HG03159 (cell line): ENCODE data around the gene MEP1A.
"Not testable (repeated sequence)": the region's sequence is repeated elsewhere in the genome, so short reads cannot be mapped to it uniquely, and the experiment has no call there.

Experiments used
- ATAC-seq: cut with Tn5 transposase; IDR thresholded peaks from one replicate; pipeline ENCODE4 v1.9.1; 2021; ENCODE audit warnings: mild to moderate bottlenecking, moderate library complexity; ENCODE audit not compliant: unreplicated experiment

Gene MEP1A

DNA sequence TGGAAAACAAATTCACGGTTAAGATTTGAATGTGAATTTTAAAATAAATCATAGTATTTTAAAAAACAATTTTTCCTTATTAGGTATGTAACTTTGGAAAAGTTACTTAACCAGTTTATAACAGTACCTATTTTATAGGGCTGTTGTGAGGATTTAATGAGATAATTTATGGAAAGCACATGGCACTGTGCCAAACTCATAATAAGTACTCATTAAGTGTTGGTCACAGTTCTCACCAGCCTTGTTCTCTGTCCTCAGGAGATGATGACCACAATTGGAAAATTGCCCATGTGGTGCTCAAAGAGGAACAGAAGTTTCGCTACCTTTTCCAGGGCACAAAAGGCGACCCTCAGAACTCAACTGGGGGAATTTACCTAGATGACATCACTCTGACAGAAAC lies 39.6 kb downstream of the MEP1A start:
- ATAC-seq = no peak

- not testable (repeated sequence) for ATAC-seq
Measured at GRCh38 chr6:46834257-46834916, 41.2 kb downstream of the MEP1A start.

DNA sequence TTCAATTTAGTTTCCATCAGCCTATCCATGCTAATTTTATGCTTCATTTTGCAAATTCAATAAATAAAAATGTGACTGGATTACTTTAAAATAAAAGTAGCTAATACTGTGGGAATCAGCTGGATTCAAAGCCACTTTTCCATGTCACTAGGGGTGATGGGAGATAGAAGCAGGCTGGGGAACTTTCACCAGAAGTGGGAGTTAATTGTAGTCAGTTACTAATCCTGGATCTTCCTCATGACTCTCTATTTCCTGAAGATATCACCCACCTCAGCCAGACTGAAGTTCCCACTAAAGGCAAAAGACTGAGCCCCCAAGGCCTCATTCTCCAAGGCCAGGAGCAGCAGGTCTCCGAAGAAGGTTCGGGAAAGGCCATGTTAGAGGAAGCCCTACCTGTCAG lies 41.8 kb downstream of the MEP1A start:
- ATAC-seq = not testable (repeated sequence)

- no peak for ATAC-seq
Measured at GRCh38 chr6:46838033-46838432, 44.8 kb downstream of the MEP1A start.

DNA sequence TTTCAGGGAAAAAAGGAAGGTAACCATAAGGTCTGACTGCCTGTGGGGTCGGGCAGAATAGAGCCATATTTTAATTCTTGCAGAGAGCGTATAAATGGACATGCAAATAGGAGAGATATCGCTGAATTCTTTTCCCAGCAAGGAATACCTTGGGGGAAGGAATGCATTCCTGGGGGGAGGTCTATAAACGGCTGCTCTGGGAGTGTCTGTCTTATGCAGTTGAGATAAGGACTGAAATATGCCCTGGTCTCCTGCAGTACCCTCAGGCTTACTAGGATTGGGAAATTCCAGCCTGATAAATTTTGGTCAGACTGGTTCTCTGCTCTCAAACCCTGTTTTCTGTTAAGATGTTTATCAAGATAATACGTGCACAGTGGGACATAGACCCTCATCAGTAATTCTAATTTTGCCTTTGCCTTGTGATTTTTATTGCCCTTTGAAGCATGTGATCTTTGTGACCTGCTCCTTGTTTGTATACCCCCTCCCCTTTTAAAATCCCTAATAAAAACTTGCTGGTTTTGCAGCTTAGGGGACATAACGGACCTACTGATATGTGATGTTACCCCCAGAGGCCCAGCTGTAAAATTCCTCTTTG lies 49.2 kb downstream of the MEP1A start:
- ATAC-seq = not testable (repeated sequence)

- no peak for ATAC-seq
Measured at GRCh38 chr6:46845126-46845525, 51.9 kb downstream of the MEP1A start.

DNA sequence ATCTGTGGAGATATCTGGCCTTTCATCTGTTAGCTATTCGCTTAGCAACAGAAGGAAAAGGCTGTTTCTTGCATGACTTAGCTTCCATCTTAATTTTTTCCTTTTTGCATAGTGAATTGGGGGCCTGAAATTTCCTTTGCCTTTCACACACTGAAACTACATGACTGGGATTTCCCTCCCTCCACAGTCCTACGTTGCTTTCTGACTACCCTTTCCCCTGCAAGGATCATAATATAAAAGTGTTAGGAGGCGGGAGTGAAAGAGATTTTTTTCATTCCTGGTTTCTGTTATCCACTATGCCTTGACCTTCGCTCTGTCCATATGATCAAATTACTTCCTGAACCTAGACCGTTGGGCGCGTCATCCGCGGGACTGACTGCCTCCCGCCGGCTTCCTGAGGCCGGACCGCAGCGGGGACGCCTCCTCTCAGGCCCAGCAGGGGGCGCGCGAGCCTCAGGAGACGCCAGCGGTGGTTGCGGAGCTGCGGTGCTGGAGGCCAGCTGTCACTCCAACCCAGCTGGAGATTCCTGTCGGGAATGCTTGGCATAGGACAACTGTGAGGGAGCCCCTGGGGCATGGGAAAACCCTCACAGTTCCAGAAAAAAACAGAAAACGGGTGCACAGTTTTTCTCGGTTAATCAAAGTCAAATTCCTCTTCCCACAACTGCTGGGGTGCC lies 55.6 kb downstream of the MEP1A start:
- peak; percentile 81 for ATAC-seq

- no peak for ATAC-seq
Measured at GRCh38 chr6:46849361-46849690, 56.1 kb downstream of the MEP1A start.

- ATAC-seq = no peak
Measured at GRCh38 chr6:46850792-46851191, 57.6 kb downstream of the MEP1A start.

- ATAC-seq = not testable (repeated sequence)
Measured at GRCh38 chr6:46851576-46851975, 58.4 kb downstream of the MEP1A start.

DNA sequence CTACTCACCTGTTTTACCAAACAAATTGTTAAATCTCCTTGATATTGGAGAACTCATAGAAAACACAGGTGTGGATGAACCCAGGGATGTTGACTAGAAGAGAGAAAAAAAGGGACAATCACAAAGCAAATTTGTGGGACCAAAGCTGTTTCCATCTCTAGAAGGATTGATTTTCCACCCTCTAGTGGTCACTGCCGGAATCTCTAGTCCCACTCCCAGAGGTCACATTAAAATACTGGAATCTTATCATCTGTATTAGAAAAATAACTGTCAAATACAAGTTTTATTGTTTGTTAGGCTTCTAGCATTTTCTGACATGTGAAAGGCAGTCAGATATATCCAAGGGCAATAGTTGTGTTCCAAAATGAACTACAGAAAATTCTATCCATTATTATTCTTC lies 62.8 kb downstream of the MEP1A start:
- peak; percentile 56 for ATAC-seq

DNA sequence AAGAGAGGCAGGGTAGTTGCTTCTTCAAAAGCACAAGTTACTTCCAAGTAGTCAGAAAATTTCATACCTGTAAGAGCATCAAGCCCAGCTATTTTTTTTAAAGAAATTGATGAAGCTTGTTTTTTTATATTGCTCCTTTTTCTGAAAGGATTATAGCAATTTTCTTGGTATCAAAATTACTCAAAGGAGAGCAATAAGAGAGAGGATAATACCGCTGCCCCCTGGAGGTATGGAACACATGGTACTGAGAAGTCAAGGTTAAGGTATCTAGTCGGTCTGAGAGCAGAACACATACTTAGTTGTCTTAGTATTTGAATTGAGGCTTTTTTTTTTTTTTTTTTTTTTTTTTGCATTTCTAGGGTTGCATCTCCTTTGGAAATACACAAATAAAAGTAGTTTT lies 69.2 kb downstream of the MEP1A start:
- ATAC-seq = no peak

- ATAC-seq = no peak
Measured at GRCh38 chr6:46863791-46864190, 70.6 kb downstream of the MEP1A start.

GRCh38 chr6:46865221-46865620 lies 72.0 kb downstream of the MEP1A start:
- ATAC-seq = no peak

- ATAC-seq = no peak
Measured at GRCh38 chr6:46867411-46867810, 74.2 kb downstream of the MEP1A start.

DNA sequence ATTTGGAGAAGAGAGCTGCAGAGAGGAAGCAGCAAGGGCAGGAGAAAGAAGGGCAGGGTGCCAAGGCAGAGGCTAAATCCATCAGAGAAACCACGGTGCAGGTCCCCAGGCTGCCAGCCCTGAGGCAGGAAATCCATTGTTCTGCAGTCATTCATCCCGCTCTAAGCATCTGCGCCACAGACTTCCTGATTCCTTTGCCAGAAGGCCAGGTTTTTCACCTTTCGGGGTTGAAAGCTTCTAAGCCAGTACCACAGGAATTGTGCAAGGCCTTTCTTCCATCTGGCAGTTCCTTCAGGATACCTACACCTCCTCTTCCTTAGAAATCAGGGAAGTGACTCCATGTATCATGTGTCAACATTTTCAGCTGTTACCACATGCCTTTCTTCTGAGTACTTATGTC lies 82.9 kb downstream of the MEP1A start:
- no peak for ATAC-seq

- ATAC-seq = no peak
Measured at GRCh38 chr6:46879003-46879402, 85.8 kb downstream of the MEP1A start.

GRCh38 chr6:46882645-46883044 lies 89.5 kb downstream of the MEP1A start:
- no peak for ATAC-seq

GRCh38 chr6:46888031-46888430 lies 94.8 kb downstream of the MEP1A start:
- no peak for ATAC-seq

DNA sequence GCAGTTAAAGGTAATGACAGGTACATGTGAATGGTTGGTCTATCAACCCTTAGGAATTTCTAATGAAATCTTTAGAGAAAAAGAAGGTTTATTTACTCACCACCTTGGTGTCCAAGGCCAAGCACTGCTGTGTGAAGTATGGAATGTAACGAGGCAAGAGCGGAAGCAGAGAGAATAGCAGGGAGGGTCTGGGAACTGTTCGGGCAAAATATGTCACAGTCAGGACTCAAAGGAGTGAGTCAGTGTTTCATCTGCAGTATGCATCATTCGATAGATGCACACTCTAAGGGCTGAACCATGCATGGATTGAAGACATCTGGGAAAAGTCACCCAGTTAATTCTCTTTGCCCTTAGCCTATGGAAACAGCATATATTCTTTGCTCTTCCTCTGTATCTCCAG lies 95.4 kb downstream of the MEP1A start:
- ATAC-seq = no peak
